GDM1 (cell line): ENCODE data around the gene KPNB1.

Experiments used
- DNase-seq: peaks from one replicate; lab custom pipeline; 2025; lab: John Stamatoyannopoulos, UW

KPNB1 gene

GRCh38 chr17:47696717-47697642, 47.3 kb downstream of the KPNB1 start:
- DNase-seq = no peak

- no peak for DNase-seq
Observed at GRCh38 chr17:47697906-47698711, 48.4 kb downstream of the KPNB1 start.

GRCh38 chr17:47698749-47699535, 49.2 kb downstream of the KPNB1 start:
- DNase-seq = peak; percentile 24

- DNase-seq = no peak
Observed at GRCh38 chr17:47699536-47699840, 49.8 kb downstream of the KPNB1 start.

- no peak for DNase-seq
Observed at GRCh38 chr17:47700471-47701449, 51.0 kb downstream of the KPNB1 start.

GRCh38 chr17:47701608-47702007, 51.9 kb downstream of the KPNB1 start:
- DNase-seq = no peak

- no peak for DNase-seq
Observed at GRCh38 chr17:47702391-47702995, 52.8 kb downstream of the KPNB1 start.

- DNase-seq = peak; percentile 18
Observed at GRCh38 chr17:47703191-47703591, 53.5 kb downstream of the KPNB1 start.

- no peak for DNase-seq
Observed at GRCh38 chr17:47703671-47704070, 54.0 kb downstream of the KPNB1 start.

GRCh38 chr17:47704116-47704515, 54.4 kb downstream of the KPNB1 start:
- peak; percentile 33 for DNase-seq

- no peak for DNase-seq
Observed at GRCh38 chr17:47704736-47705135, 55.0 kb downstream of the KPNB1 start.

GRCh38 chr17:47705536-47706530, 56.1 kb downstream of the KPNB1 start:
- DNase-seq = no peak

GRCh38 chr17:47707056-47707804, 57.5 kb downstream of the KPNB1 start:
- DNase-seq = no peak

- no peak for DNase-seq
Observed at GRCh38 chr17:47707884-47708283, 58.2 kb downstream of the KPNB1 start.

GRCh38 chr17:47708312-47708863, 58.7 kb downstream of the KPNB1 start:
- DNase-seq = no peak

- no peak for DNase-seq
Observed at GRCh38 chr17:47708864-47709541, 59.3 kb downstream of the KPNB1 start.

- DNase-seq = no peak
Observed at GRCh38 chr17:47709594-47709993, 59.9 kb downstream of the KPNB1 start.
